ENCODE data around the gene CXCR6.

The CXCR6 gene

GRCh38 chr3:45944830-45945620, 1.8 kb downstream of the CXCR6 start:
- peak overlapping the region; percentile 78 for H3K4me3 Mint-ChIP-seq
- no peaks in the 10 kb centered on the region for H3K27me3 Mint-ChIP-seq
- DNase-seq (ENCODE audit: low spot score in 2 of 2) (no peak), ATAC-seq (replicated peaks; ENCODE audit: extremely low read depth, poor library complexity, severe bottlenecking) (peak; percentile 44)
- no peaks in the 10 kb centered on the region for H3K9me3 Mint-ChIP-seq
- peak overlapping the region; percentile 84 for H3K27ac Mint-ChIP-seq (ENCODE audit: low read depth)
- peaks cover 25% of the 10 kb centered on the region for H3K36me3 Mint-ChIP-seq (ENCODE audit: insufficient read depth)
- peaks cover 87% of the 10 kb centered on the region for H3K4me1 Mint-ChIP-seq

DNA sequence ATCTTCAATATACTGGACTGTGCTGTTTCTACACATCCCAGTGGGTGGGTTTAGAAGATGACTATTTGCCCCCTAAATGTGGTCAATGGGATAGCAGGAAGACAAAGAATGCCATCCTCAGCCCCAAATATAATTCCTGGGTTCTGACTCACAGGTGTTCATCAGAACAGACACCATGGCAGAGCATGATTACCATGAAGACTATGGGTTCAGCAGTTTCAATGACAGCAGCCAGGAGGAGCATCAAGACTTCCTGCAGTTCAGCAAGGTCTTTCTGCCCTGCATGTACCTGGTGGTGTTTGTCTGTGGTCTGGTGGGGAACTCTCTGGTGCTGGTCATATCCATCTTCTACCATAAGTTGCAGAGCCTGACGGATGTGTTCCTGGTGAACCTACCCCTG, 3.0 kb downstream of the CXCR6 start:
- peaks cover 23% of the 10 kb centered on the region for H3K36me3 Mint-ChIP-seq (ENCODE audit: insufficient read depth)
- ATAC-seq (replicated peaks; ENCODE audit: extremely low read depth, poor library complexity, severe bottlenecking) (no peak), DNase-seq (ENCODE audit: low spot score in 2 of 2) (no peak)
- H3K27me3 Mint-ChIP-seq: no peaks in the 10 kb centered on the region
- no peaks in the 10 kb centered on the region for H3K9me3 Mint-ChIP-seq
- peaks cover 89% of the 10 kb centered on the region for H3K4me1 Mint-ChIP-seq
- peak overlapping the region; percentile 84 for H3K27ac Mint-ChIP-seq (ENCODE audit: low read depth)
- peak overlapping the region; percentile 78 for H3K4me3 Mint-ChIP-seq

DNA sequence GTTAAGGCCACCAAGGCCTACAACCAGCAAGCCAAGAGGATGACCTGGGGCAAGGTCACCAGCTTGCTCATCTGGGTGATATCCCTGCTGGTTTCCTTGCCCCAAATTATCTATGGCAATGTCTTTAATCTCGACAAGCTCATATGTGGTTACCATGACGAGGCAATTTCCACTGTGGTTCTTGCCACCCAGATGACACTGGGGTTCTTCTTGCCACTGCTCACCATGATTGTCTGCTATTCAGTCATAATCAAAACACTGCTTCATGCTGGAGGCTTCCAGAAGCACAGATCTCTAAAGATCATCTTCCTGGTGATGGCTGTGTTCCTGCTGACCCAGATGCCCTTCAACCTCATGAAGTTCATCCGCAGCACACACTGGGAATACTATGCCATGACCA, 3.6 kb downstream of the CXCR6 start:
- Mint-ChIP-seq H3K9me3 (no peaks in the 10 kb centered on the region), H3K36me3 (ENCODE audit: insufficient read depth) (peaks cover 25% of the 10 kb centered on the region), H3K4me3 (peak overlapping the region; percentile 78), H3K27me3 (no peaks in the 10 kb centered on the region), H3K27ac (ENCODE audit: low read depth) (no peak overlapping the region), H3K4me1 (peaks cover 92% of the 10 kb centered on the region)
- ATAC-seq (replicated peaks; ENCODE audit: extremely low read depth, poor library complexity, severe bottlenecking): no peak
- DNase-seq (ENCODE audit: low spot score in 2 of 2): no peak

DNA sequence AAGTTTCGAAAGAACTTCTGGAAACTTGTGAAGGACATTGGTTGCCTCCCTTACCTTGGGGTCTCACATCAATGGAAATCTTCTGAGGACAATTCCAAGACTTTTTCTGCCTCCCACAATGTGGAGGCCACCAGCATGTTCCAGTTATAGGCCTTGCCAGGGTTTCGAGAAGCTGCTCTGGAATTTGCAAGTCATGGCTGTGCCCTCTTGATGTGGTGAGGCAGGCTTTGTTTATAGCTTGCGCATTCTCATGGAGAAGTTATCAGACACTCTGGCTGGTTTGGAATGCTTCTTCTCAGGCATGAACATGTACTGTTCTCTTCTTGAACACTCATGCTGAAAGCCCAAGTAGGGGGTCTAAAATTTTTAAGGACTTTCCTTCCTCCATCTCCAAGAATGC, 4.1 kb downstream of the CXCR6 start:
- no peak overlapping the region for H3K27ac Mint-ChIP-seq (ENCODE audit: low read depth)
- no peaks in the 10 kb centered on the region for H3K9me3 Mint-ChIP-seq
- peak overlapping the region; percentile 78 for H3K4me3 Mint-ChIP-seq
- peaks cover 29% of the 10 kb centered on the region for H3K36me3 Mint-ChIP-seq (ENCODE audit: insufficient read depth)
- H3K27me3 Mint-ChIP-seq: no peaks in the 10 kb centered on the region
- peaks cover 92% of the 10 kb centered on the region for H3K4me1 Mint-ChIP-seq
- ATAC-seq (replicated peaks; ENCODE audit: extremely low read depth, poor library complexity, severe bottlenecking) (no peak), DNase-seq (ENCODE audit: low spot score in 2 of 2) (no peak)

GRCh38 chr3:45948311-45948781, 5.1 kb downstream of the CXCR6 start:
- peaks cover 90% of the 10 kb centered on the region for H3K4me1 Mint-ChIP-seq
- ATAC-seq (replicated peaks; ENCODE audit: extremely low read depth, poor library complexity, severe bottlenecking) (no peak), DNase-seq (ENCODE audit: low spot score in 2 of 2) (no peak)
- H3K36me3 Mint-ChIP-seq (ENCODE audit: insufficient read depth): peaks cover 33% of the 10 kb centered on the region
- H3K9me3 Mint-ChIP-seq: no peaks in the 10 kb centered on the region
- H3K27ac Mint-ChIP-seq (ENCODE audit: low read depth): no peak overlapping the region
- peak overlapping the region; percentile 34 for H3K4me3 Mint-ChIP-seq
- no peaks in the 10 kb centered on the region for H3K27me3 Mint-ChIP-seq

GRCh38 chr3:45948881-45949280, 5.6 kb downstream of the CXCR6 start:
- Mint-ChIP-seq H3K4me3 (peak overlapping the region; percentile 34), H3K4me1 (peaks cover 85% of the 10 kb centered on the region), H3K36me3 (ENCODE audit: insufficient read depth) (peaks cover 36% of the 10 kb centered on the region), H3K27me3 (no peaks in the 10 kb centered on the region), H3K27ac (ENCODE audit: low read depth) (peak overlapping the region; percentile 82), H3K9me3 (no peaks in the 10 kb centered on the region)
- DNase-seq (ENCODE audit: low spot score in 2 of 2): no peak
- no peak for ATAC-seq (replicated peaks; ENCODE audit: extremely low read depth, poor library complexity, severe bottlenecking)

GRCh38 chr3:45949432-45949831, 6.2 kb downstream of the CXCR6 start:
- peaks cover 42% of the 10 kb centered on the region for H3K36me3 Mint-ChIP-seq (ENCODE audit: insufficient read depth)
- ATAC-seq (replicated peaks; ENCODE audit: extremely low read depth, poor library complexity, severe bottlenecking) (no peak), DNase-seq (ENCODE audit: low spot score in 2 of 2) (no peak)
- H3K4me1 Mint-ChIP-seq: peaks cover 82% of the 10 kb centered on the region
- peak overlapping the region; percentile 82 for H3K27ac Mint-ChIP-seq (ENCODE audit: low read depth)
- no peaks in the 10 kb centered on the region for H3K9me3 Mint-ChIP-seq
- H3K4me3 Mint-ChIP-seq: peak overlapping the region; percentile 51
- no peaks in the 10 kb centered on the region for H3K27me3 Mint-ChIP-seq

- Mint-ChIP-seq H3K36me3 (ENCODE audit: insufficient read depth) (peaks cover 44% of the 10 kb centered on the region), H3K27me3 (no peaks in the 10 kb centered on the region), H3K4me1 (peaks cover 77% of the 10 kb centered on the region), H3K9me3 (no peaks in the 10 kb centered on the region), H3K27ac (ENCODE audit: low read depth) (peak overlapping the region; percentile 82), H3K4me3 (peak overlapping the region; percentile 51)
- DNase-seq (ENCODE audit: low spot score in 2 of 2) (no peak), ATAC-seq (replicated peaks; ENCODE audit: extremely low read depth, poor library complexity, severe bottlenecking) (no peak)
These were observed 6.9 kb downstream of the CXCR6 start for GRCh38 chr3:45950131-45950530.

- Mint-ChIP-seq H3K36me3 (ENCODE audit: insufficient read depth) (peaks cover 49% of the 10 kb centered on the region), H3K4me3 (peak overlapping the region; percentile 51), H3K27me3 (no peaks in the 10 kb centered on the region), H3K9me3 (no peaks in the 10 kb centered on the region), H3K27ac (ENCODE audit: low read depth) (peak overlapping the region; percentile 82), H3K4me1 (peaks cover 72% of the 10 kb centered on the region)
- DNase-seq (ENCODE audit: low spot score in 2 of 2): peak in 1 of 2 donors; percentile 65
- peak; percentile 92 for ATAC-seq (replicated peaks; ENCODE audit: extremely low read depth, poor library complexity, severe bottlenecking)
These were observed 7.7 kb downstream of the CXCR6 start for GRCh38 chr3:45950686-45951600.

DNA sequence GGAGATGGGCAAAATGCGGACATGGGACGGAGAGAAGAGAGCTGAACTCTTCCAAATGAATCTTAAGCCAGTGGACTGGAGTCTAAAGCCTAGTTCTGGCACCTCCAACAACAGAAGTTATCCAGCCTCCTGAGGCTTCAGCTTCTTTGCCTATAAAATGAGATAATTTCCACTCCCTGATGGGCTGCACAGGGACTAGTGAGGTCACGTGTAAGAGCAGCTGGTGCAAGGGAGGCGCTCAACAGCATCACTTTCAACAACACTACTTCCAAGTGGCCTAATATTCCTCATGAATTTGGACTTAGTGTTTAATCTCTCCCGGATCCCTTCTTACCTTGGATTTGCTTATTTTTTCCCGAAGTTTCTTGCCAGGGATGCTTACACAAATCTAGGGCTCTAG, 8.7 kb downstream of the CXCR6 start:
- H3K4me3 Mint-ChIP-seq: peak overlapping the region; percentile 51
- peaks cover 51% of the 10 kb centered on the region for H3K36me3 Mint-ChIP-seq (ENCODE audit: insufficient read depth)
- DNase-seq (ENCODE audit: low spot score in 2 of 2) (no peak), ATAC-seq (replicated peaks; ENCODE audit: extremely low read depth, poor library complexity, severe bottlenecking) (no peak)
- H3K27ac Mint-ChIP-seq (ENCODE audit: low read depth): peak overlapping the region; percentile 82
- H3K27me3 Mint-ChIP-seq: no peaks in the 10 kb centered on the region
- H3K4me1 Mint-ChIP-seq: peaks cover 68% of the 10 kb centered on the region
- no peaks in the 10 kb centered on the region for H3K9me3 Mint-ChIP-seq

DNA sequence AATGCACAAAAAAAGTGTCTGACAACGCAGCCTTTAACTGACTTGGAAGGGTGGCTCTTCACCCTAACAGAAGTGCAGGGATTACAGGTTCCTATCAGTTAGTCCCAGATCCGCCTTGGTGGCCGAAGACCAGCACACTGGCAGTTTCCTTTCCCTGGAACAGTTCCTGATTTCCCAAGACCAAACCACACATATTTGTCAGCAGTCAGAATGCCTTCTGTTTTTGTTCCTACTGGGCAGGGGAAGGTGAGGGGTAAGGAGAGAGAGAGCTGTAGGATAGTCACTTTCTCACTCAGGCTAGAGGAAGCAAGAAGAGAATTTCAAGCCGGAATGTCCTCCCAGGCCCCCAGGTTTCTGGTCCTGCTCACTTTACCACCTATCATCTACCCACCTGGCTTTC, 9.2 kb downstream of the CXCR6 start:
- H3K4me1 Mint-ChIP-seq: peaks cover 69% of the 10 kb centered on the region
- H3K27ac Mint-ChIP-seq (ENCODE audit: low read depth): peak overlapping the region; percentile 82

DNA sequence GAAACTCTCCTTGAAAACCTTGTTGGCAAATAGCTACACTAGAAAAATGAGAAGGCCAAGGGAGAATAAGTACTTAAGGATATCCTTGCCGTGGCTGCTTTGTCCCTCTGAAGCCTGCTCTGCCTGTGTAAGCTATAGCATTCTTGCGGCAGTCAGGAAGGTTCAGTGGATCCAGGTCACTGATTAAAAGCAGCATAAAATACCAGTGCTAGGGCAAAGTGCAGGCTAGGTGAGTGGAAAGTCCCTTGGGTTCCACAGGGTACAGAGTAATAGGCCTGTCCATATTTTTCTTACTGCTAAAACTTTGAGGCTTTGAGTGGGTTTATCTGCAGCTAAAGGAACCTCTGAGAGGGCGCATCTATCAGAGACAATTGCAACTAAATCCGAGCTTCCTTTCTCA, 10.3 kb downstream of the CXCR6 start:
- Mint-ChIP-seq H3K36me3 (ENCODE audit: insufficient read depth) (peaks cover 52% of the 10 kb centered on the region), H3K4me1 (peaks cover 69% of the 10 kb centered on the region), H3K27ac (ENCODE audit: low read depth) (peak overlapping the region; percentile 82), H3K4me3 (no peak overlapping the region), H3K9me3 (no peaks in the 10 kb centered on the region), H3K27me3 (no peaks in the 10 kb centered on the region)
- DNase-seq (ENCODE audit: low spot score in 2 of 2) (no peak), ATAC-seq (replicated peaks; ENCODE audit: extremely low read depth, poor library complexity, severe bottlenecking) (no peak)

More for the DNA sequence above, 9.2 kb downstream of the CXCR6 start:
- no peak for ATAC-seq (replicated peaks; ENCODE audit: extremely low read depth, poor library complexity, severe bottlenecking)
- no peak for DNase-seq (ENCODE audit: low spot score in 2 of 2)
- Mint-ChIP-seq H3K36me3 (ENCODE audit: insufficient read depth) (peaks cover 54% of the 10 kb centered on the region), H3K4me3 (no peak overlapping the region), H3K9me3 (no peaks in the 10 kb centered on the region), H3K27me3 (no peaks in the 10 kb centered on the region)

Data from central memory CD8-positive, alpha-beta T cell (primary cell).